Karpas-422 (cell line): ENCODE data around the gene METTL25. TPM values are rescaled to one million over a fixed set of nuclear protein-coding genes. Genes with fewer than 3 reads are reported as not detected.
A peak's percentile ranks its signal among the peaks of the same experiment; 100 is the strongest.

Source experiments
- DNase-seq: peaks from one replicate; pipeline ENCODE4 v3.0.0-alpha.2; 2015
- H2AFZ ChIP-seq: fragments of 200-600 bp; sonication (generic); 2 replicates; pipeline ENCODE4 v1.6.1; 2014; ENCODE audit warnings: antibody characterized with exemption, low read length, mixed read lengths
- H3K27ac ChIP-seq: fragments of 200-600 bp; sonication (generic); 2 replicates; pipeline ENCODE4 v1.5.1; 2014; ENCODE audit warnings: mild to moderate bottlenecking, low read length, moderate library complexity
- H3K27me3 ChIP-seq: fragments of 200-600 bp; sonication (generic); 2 replicates; pipeline ENCODE4 v1.6.1; 2014; ENCODE audit warnings: low read length, mixed read lengths
- H3K36me3 ChIP-seq: fragments of 200-600 bp; sonication (generic); 2 replicates; pipeline ENCODE4 v1.6.1; 2014; ENCODE audit warnings: low read length, mixed read lengths; ENCODE audit not compliant: insufficient read depth
- H3K4me1 ChIP-seq: fragments of 200-600 bp; sonication (generic); 2 replicates; pipeline ENCODE4 v1.6.1; 2014; ENCODE audit warnings: mild to moderate bottlenecking, low read length, mixed read lengths
- H3K4me2 ChIP-seq: fragments of 200-600 bp; sonication (generic); 2 replicates; pipeline ENCODE4 v1.6.1; 2014; ENCODE audit warnings: low read length, low read depth, mild to moderate bottlenecking; ENCODE audit not compliant: poor library complexity, severe bottlenecking
- H3K4me3 ChIP-seq: fragments of 200-600 bp; sonication (generic); 2 replicates; pipeline ENCODE4 v1.5.1; 2014; ENCODE audit warnings: mild to moderate bottlenecking, antibody characterized with exemption, low read length, mixed read lengths
- H3K79me2 ChIP-seq: fragments of 200-600 bp; sonication (generic); 2 replicates; pipeline ENCODE4 v1.6.1; 2014; ENCODE audit warnings: mild to moderate bottlenecking, low read length, mixed read lengths
- H3K9ac ChIP-seq: fragments of 200-600 bp; sonication (generic); 2 replicates; pipeline ENCODE4 v1.6.0; 2014; ENCODE audit warnings: low read length
- H3K9me2 ChIP-seq: fragments of 200-600 bp; sonication (generic), shearing (Covaris generic); replicated peaks from 2 replicates; pipeline ENCODE4 v1.6.0; 2014; ENCODE audit warnings: mild to moderate bottlenecking, low read length, moderate library complexity; ENCODE audit not compliant: insufficient read depth
- H3K9me3 ChIP-seq: fragments of 300-700, 200-600 bp; sonication (generic); 2 replicates; pipeline ENCODE4 v1.6.1; 2014; ENCODE audit warnings: low read length, mixed read lengths
- H4K20me1 ChIP-seq: fragments of 200-600 bp; sonication (generic); 2 replicates; pipeline ENCODE4 v1.6.1; 2014; ENCODE audit warnings: mild to moderate bottlenecking, antibody characterized with exemption, low read length, low read depth; ENCODE audit not compliant: insufficient read depth
- total RNA-seq: library from RNA; depleted of rRNA; stranded (reverse); fragments of >200 nt; shearing (Covaris generic); gene quantifications from 2 replicates; pipeline ENCODE4 v1.2.3, GENCODE V29; 2014; ENCODE audit warnings: low replicate concordance; rRNA removed

METTL25 gene
- total RNA-seq, 1 experiment from 2014 or later = 31.6 TPM

DNA sequence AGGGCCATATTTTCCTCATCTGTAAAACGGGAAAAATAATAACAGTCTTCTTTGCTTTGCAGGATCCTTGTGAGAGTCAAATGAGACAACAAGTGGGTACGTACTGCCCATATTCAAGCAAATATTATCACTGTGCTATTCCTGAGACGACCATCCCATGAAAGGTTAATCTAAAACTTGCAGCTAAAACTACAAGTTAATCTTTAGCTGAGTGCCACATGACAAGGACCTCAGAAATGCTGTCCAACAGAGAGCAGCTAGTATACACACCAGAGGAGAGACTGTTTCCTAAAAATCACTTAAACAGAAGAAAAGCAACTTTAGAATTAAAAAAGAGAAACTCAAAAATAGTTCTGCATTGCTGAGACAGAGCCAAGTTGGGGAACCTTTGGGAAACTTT, 165.7 kb downstream of the METTL25 start:
- no peak for DNase-seq
- Histone ChIP-seq H3K36me3 (no peaks in the 10 kb centered on the region), H3K9me2 (no peaks in the 10 kb centered on the region), H3K4me3 (no peak overlapping the region), H3K27me3 (no peaks in the 10 kb centered on the region), H3K9ac (no peak overlapping the region), H4K20me1 (no peaks in the 10 kb centered on the region), H2AFZ (no peak overlapping the region), H3K4me1 (no peaks in the 10 kb centered on the region), H3K27ac (no peak overlapping the region), H3K4me2 (no peak overlapping the region), H3K9me3 (no peaks in the 10 kb centered on the region), H3K79me2 (no peaks in the 10 kb centered on the region)

DNA sequence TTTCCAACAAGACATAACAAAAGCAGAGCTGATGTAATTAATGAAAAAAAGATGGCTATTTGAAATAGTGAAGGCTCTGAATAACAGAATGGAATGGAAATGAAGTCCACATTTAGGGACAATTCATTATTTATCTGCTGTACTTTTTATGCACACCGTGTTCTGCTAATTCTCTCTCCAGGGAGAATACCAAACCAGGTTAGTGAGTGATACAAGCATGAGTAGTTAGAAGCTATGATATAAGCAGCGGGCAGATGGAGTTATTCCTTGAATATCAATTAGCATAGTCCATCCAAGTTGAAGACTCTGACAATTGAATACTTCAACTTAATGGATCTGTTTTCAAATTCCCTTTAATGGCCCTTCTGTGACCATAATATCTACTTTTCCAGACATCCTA, 166.3 kb downstream of the METTL25 start:
- no peak overlapping the region for H3K9ac ChIP-seq
- H3K27me3 ChIP-seq = no peaks in the 10 kb centered on the region
- no peaks in the 10 kb centered on the region for H3K9me3 ChIP-seq
- no peak overlapping the region for H2AFZ ChIP-seq
- no peak overlapping the region for H3K4me2 ChIP-seq
- H4K20me1 ChIP-seq = no peaks in the 10 kb centered on the region
- no peaks in the 10 kb centered on the region for H3K4me1 ChIP-seq
- H3K27ac ChIP-seq = no peak overlapping the region
- no peaks in the 10 kb centered on the region for H3K79me2 ChIP-seq
- H3K36me3 ChIP-seq = no peaks in the 10 kb centered on the region
- DNase-seq = no peak
- H3K4me3 ChIP-seq = no peak overlapping the region
- H3K9me2 ChIP-seq = no peaks in the 10 kb centered on the region

DNA sequence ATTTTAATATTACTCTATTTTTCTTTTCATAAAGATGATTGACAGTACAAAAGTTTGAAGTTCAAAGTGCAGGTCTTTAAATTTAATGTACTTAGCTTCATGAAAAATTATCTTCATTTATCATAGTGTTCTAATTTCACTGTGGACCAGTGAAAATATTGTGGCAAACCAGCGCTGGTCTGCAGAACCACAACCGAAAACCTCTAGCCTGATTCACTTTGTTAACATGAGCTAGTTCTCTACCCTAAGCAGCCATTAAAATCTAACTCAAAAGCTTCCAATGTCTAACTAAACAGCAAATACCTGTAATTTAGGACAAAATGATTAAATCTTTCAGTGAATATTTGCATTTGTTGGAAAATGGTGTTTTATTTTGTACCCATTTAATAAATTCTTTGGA, 167.3 kb downstream of the METTL25 start:
- Histone ChIP-seq H3K9me3 (no peaks in the 10 kb centered on the region), H3K36me3 (no peaks in the 10 kb centered on the region), H4K20me1 (no peaks in the 10 kb centered on the region), H3K27ac (no peak overlapping the region), H2AFZ (no peak overlapping the region), H3K4me1 (no peaks in the 10 kb centered on the region), H3K9me2 (no peaks in the 10 kb centered on the region), H3K27me3 (no peaks in the 10 kb centered on the region), H3K79me2 (no peaks in the 10 kb centered on the region), H3K4me2 (no peak overlapping the region), H3K4me3 (no peak overlapping the region), H3K9ac (no peak overlapping the region)
- DNase-seq = no peak

DNA sequence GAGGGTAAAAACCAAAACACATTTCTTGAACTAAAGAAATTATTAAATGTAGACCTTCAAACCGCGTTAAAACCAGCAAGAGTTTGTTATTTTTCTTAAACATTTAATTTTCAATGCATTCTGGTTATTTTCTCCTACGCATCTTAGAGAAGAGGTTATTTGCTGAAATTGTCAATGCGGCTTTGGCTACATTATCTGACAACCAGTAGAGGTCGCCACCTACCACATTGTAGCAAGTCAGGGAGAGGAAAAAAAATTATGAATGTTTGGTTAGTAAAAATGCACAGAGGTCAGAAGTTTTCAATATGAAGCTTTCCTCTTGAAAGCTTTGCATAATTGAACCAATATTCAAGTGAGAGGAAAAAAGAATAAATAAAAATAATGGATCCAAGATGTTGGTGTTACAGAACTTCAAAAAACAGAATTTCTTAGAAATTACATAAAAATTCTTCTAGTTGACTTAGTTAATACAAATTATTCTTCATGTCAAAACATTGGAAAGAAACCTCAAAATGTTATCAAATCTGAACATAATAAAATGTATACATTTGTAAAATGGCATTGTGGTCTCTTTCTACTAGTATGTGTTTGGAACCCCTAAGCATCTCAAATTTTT, 168.9 kb downstream of the METTL25 start:
- H3K9me3 ChIP-seq = no peaks in the 10 kb centered on the region
- H2AFZ ChIP-seq = no peak overlapping the region
- no peak overlapping the region for H3K4me2 ChIP-seq
- peak; percentile 79 for DNase-seq
- H3K9ac ChIP-seq = no peak overlapping the region
- no peak overlapping the region for H3K27ac ChIP-seq
- H3K4me1 ChIP-seq = no peaks in the 10 kb centered on the region
- H3K27me3 ChIP-seq = no peaks in the 10 kb centered on the region
- H3K79me2 ChIP-seq = no peaks in the 10 kb centered on the region
- no peaks in the 10 kb centered on the region for H3K36me3 ChIP-seq
- H4K20me1 ChIP-seq = no peaks in the 10 kb centered on the region
- no peak overlapping the region for H3K4me3 ChIP-seq
- no peaks in the 10 kb centered on the region for H3K9me2 ChIP-seq

Other genes starting within 250 kb of the METTL25 start
- gene CCDC59, start 142 bp upstream of the METTL25 start, total RNA-seq = 36.5 and 55.2 TPM in 2 replicates